Mesenchymal stem cell (in vitro differentiated cells and primary cell): ENCODE data around the gene ATP10A.

Source experiments
- DNase-seq: peaks from one replicate; pipeline ENCODE4 v3.0.0-alpha.2; 2013
- H2AFZ ChIP-seq: one replicate; pipeline ENCODE4 v1.6.1; 2013; ENCODE audit warnings: low read depth, mild to moderate bottlenecking, control low read depth, inconsistent platforms, low read length, moderate library complexity
- H2AK5ac ChIP-seq: 2 replicates; pipeline ENCODE4 v1.6.1; 2013; ENCODE audit warnings: low read length, moderate library complexity, mild to moderate bottlenecking, inconsistent platforms; ENCODE audit not compliant: severe bottlenecking
- H2BK120ac ChIP-seq: one replicate; pipeline ENCODE4 v1.6.1; 2013; ENCODE audit warnings: low read depth, mild to moderate bottlenecking, inconsistent platforms, low read length, moderate library complexity
- H2BK12ac ChIP-seq, 2 experiments: one replicate each; pipeline ENCODE4 v1.6.1; 2013; ENCODE audit warnings: inconsistent platforms in 2 of 2, low read length in 2 of 2, mild to moderate bottlenecking in 2 of 2, moderate library complexity in 2 of 2, control low read depth in 1 of 2
- H2BK15ac ChIP-seq: one replicate; pipeline ENCODE4 v1.6.1; 2013; ENCODE audit warnings: mild to moderate bottlenecking, low read depth, inconsistent platforms; ENCODE audit not compliant: poor library complexity, severe bottlenecking
- H2BK5ac ChIP-seq: 2 replicates; pipeline ENCODE4 v1.6.1; 2013; ENCODE audit warnings: low read depth, mild to moderate bottlenecking, low read length, control low read depth, inconsistent platforms; ENCODE audit not compliant: poor library complexity, severe bottlenecking
- H3K14ac ChIP-seq, 2 experiments: one replicate each; pipeline ENCODE4 v1.6.1; 2013; ENCODE audit warnings: inconsistent platforms in 2 of 2, low read length in 2 of 2, control low read depth in 1 of 2, mild to moderate bottlenecking in 1 of 2, moderate library complexity in 1 of 2
- H3K18ac ChIP-seq, 2 experiments: one replicate each; pipeline ENCODE4 v1.6.1; 2013; ENCODE audit warnings: inconsistent platforms in 2 of 2, low read length in 2 of 2, control low read depth in 1 of 2, low read depth in 1 of 2, mild to moderate bottlenecking in 1 of 2
- H3K23ac ChIP-seq, 2 experiments: one replicate each; pipeline ENCODE4 v1.6.1; 2013; ENCODE audit warnings: inconsistent platforms in 2 of 2, low read length in 2 of 2, mild to moderate bottlenecking in 2 of 2, moderate library complexity in 2 of 2, control low read depth in 1 of 2
- H3K27ac ChIP-seq: 2 replicates; pipeline ENCODE4 v1.5.1; 2013; ENCODE audit warnings: mild to moderate bottlenecking, moderate library complexity, low read length, control low read depth, inconsistent platforms; ENCODE audit not compliant: poor library complexity, severe bottlenecking
- H3K27me3 ChIP-seq, 2 experiments: 2 replicates each; pipeline versions ENCODE4 v1.6.1 to v1.7.0; 2013; ENCODE audit warnings: low read length in 2 of 2, mild to moderate bottlenecking in 2 of 2, moderate library complexity in 2 of 2, control low read depth in 1 of 2, inconsistent platforms in 1 of 2; ENCODE audit not compliant: control insufficient read depth in 1 of 2, insufficient read depth in 1 of 2
- H3K36me3 ChIP-seq, 2 experiments: 2 replicates each; pipeline versions ENCODE4 v1.6.1 to v1.7.0; 2013; ENCODE audit warnings: low read length in 2 of 2, control low read depth in 1 of 2, inconsistent platforms in 1 of 2, low read depth in 1 of 2, mild to moderate bottlenecking in 1 of 2; ENCODE audit not compliant: insufficient read depth in 2 of 2, control insufficient read depth in 1 of 2
- H3K4ac ChIP-seq, 2 experiments: one replicate each; pipeline ENCODE4 v1.6.1; 2013; ENCODE audit warnings: inconsistent platforms in 2 of 2, low read length in 2 of 2, mild to moderate bottlenecking in 2 of 2, moderate library complexity in 2 of 2, control low read depth in 1 of 2, low read depth in 1 of 2
- H3K4me1 ChIP-seq: 2 replicates; pipeline ENCODE4 v1.6.1; 2013; ENCODE audit warnings: low read depth, low read length, control low read depth; ENCODE audit not compliant: control insufficient read depth, insufficient read depth
- H3K4me2 ChIP-seq: 2 replicates; pipeline ENCODE4 v1.6.1; 2013; ENCODE audit warnings: low read length, mild to moderate bottlenecking, inconsistent platforms; ENCODE audit not compliant: poor library complexity, severe bottlenecking
- H3K4me3 ChIP-seq, 2 experiments: 2 replicates each; pipeline versions ENCODE4 v1.5.1 to v1.7.0; 2013; ENCODE audit warnings: low read length in 2 of 2, mild to moderate bottlenecking in 2 of 2, control low read depth in 1 of 2, low read depth in 1 of 2; ENCODE audit not compliant: insufficient read depth in 1 of 2
- H3K79me1 ChIP-seq: replicated peaks from 2 replicates; pipeline ENCODE4 v1.6.1; 2013; ENCODE audit warnings: mild to moderate bottlenecking, control low read depth, low read length, inconsistent platforms; ENCODE audit not compliant: poor library complexity, severe bottlenecking
- H3K9ac ChIP-seq: 2 replicates; pipeline ENCODE4 v1.7.0; 2013; ENCODE audit warnings: mild to moderate bottlenecking, low read length, moderate library complexity
- H3K9me3 ChIP-seq: 2 replicates; pipeline ENCODE4 v1.7.0; 2013; ENCODE audit warnings: mild to moderate bottlenecking, low read length; ENCODE audit not compliant: control insufficient read depth
- H4K8ac ChIP-seq: one replicate; pipeline ENCODE4 v1.6.1; 2013; ENCODE audit warnings: inconsistent platforms, mild to moderate bottlenecking, low read length, moderate library complexity
- H4K91ac ChIP-seq: one replicate; pipeline ENCODE4 v1.6.1; 2013; ENCODE audit warnings: mild to moderate bottlenecking, low read length, inconsistent platforms
- WGBS: methylation state at CpG from one replicate; pipeline ENCODE4 v1.1.7; 2013; ENCODE audit warnings: mixed read lengths; 5-methylcytosine and 5-hydroxymethylcytosine counted together

Gene ATP10A

GRCh38 chr15:25849157-25849921, 13.8 kb downstream of the ATP10A start:
- Histone ChIP-seq H3K27ac (peak overlapping the region; percentile 88), H2AFZ (no peak overlapping the region), H3K9me3 (no peaks in the 10 kb centered on the region), H3K9ac (peak overlapping the region; percentile 98), H2BK12ac (no peak overlapping the region), H3K4me2 (peak overlapping the region; percentile 48), H3K18ac (no peak overlapping the region), H3K14ac (no peak overlapping the region), H4K8ac (no peak overlapping the region), H4K91ac (no peak overlapping the region), H3K4ac (no peak overlapping the region), H2BK120ac (no peak overlapping the region), H2BK15ac (no peak overlapping the region), H3K23ac (no peak overlapping the region), H3K4me3 (peak overlapping the region in 1 of 2 experiments; percentile 84), H2AK5ac (no peak overlapping the region), H3K4me1 (peaks cover 26% of the 10 kb centered on the region), H3K27me3 (no peaks in the 10 kb centered on the region), H2BK5ac (peak overlapping the region; percentile 58), H3K36me3 (peaks cover 0 to 5% of the 10 kb centered on the region in 2 experiments), H3K79me1 (peaks cover 20% of the 10 kb centered on the region)
- peak; percentile 27 for DNase-seq
- WGBS, result 32% methylated on average over 10 of the region's 11 CpGs

GRCh38 chr15:25848784-25849156, 14.4 kb downstream of the ATP10A start:
- Histone ChIP-seq H3K36me3 (peaks cover 0 to 5% of the 10 kb centered on the region in 2 experiments), H4K91ac (no peak overlapping the region), H3K4me1 (peaks cover 26% of the 10 kb centered on the region), H2BK15ac (no peak overlapping the region), H3K79me1 (peaks cover 19% of the 10 kb centered on the region), H4K8ac (no peak overlapping the region), H2BK120ac (no peak overlapping the region), H3K23ac (no peak overlapping the region), H3K27ac (peak overlapping the region; percentile 88), H2BK12ac (no peak overlapping the region), H3K27me3 (peaks cover 0 to 2% of the 10 kb centered on the region in 2 experiments), H3K4me3 (peak overlapping the region in 1 of 2 experiments; percentile 84), H3K9me3 (no peaks in the 10 kb centered on the region), H2AK5ac (peak overlapping the region; percentile 73), H3K4ac (no peak overlapping the region), H3K14ac (no peak overlapping the region), H3K18ac (no peak overlapping the region), H3K9ac (peak overlapping the region; percentile 98), H3K4me2 (peak overlapping the region; percentile 48), H2AFZ (no peak overlapping the region), H2BK5ac (no peak overlapping the region)
- 57% methylated on average over 5 of the region's 5 CpGs for WGBS
- no peak for DNase-seq

- H3K14ac ChIP-seq, result no peak overlapping the region
- peak overlapping the region; percentile 98 for H3K9ac ChIP-seq
- no peak overlapping the region for H2BK120ac ChIP-seq
- H3K4me2 ChIP-seq, result no peak overlapping the region
- H2BK12ac ChIP-seq, result no peak overlapping the region
- H2BK15ac ChIP-seq, result no peak overlapping the region
- H3K4me1 ChIP-seq, result peaks cover 23% of the 10 kb centered on the region
- no peak overlapping the region for H3K18ac ChIP-seq
- no peak overlapping the region for H3K4ac ChIP-seq
- H4K91ac ChIP-seq, result no peak overlapping the region
- no peak overlapping the region for H3K4me3 ChIP-seq
- no peak for DNase-seq
- H2AK5ac ChIP-seq, result no peak overlapping the region
- peaks cover 20% of the 10 kb centered on the region for H3K79me1 ChIP-seq
- 86% methylated on average over 8 of the region's 8 CpGs for WGBS
- H2BK5ac ChIP-seq, result no peak overlapping the region
- no peaks in the 10 kb centered on the region for H3K9me3 ChIP-seq
- H4K8ac ChIP-seq, result no peak overlapping the region
- H2AFZ ChIP-seq, result no peak overlapping the region
- no peak overlapping the region for H3K27ac ChIP-seq
- peaks cover 0 to 5% of the 10 kb centered on the region in 2 experiments for H3K36me3 ChIP-seq
- peaks cover 0 to 3% of the 10 kb centered on the region in 2 experiments for H3K27me3 ChIP-seq
- H3K23ac ChIP-seq, result no peak overlapping the region
These were observed 14.8 kb downstream of the ATP10A start for GRCh38 chr15:25848325-25848724.

GRCh38 chr15:25847051-25847450, 16.1 kb downstream of the ATP10A start:
- H2BK12ac ChIP-seq, result no peak overlapping the region
- no peak overlapping the region for H3K9ac ChIP-seq
- no peaks in the 10 kb centered on the region for H3K9me3 ChIP-seq
- peaks cover 0 to 5% of the 10 kb centered on the region in 2 experiments for H3K36me3 ChIP-seq
- peaks cover 0 to 3% of the 10 kb centered on the region in 2 experiments for H3K27me3 ChIP-seq
- no peak overlapping the region for H2BK120ac ChIP-seq
- WGBS, result 94% methylated on average over 2 of the region's 2 CpGs
- DNase-seq, result no peak
- H2AK5ac ChIP-seq, result no peak overlapping the region
- H3K27ac ChIP-seq, result no peak overlapping the region
- H2BK15ac ChIP-seq, result no peak overlapping the region
- H3K4ac ChIP-seq, result no peak overlapping the region
- no peak overlapping the region for H3K4me3 ChIP-seq
- H3K18ac ChIP-seq, result no peak overlapping the region
- no peak overlapping the region for H4K91ac ChIP-seq
- peaks cover 20% of the 10 kb centered on the region for H3K79me1 ChIP-seq
- H2BK5ac ChIP-seq, result no peak overlapping the region
- no peak overlapping the region for H3K4me2 ChIP-seq
- no peak overlapping the region for H3K23ac ChIP-seq
- H2AFZ ChIP-seq, result no peak overlapping the region
- peaks cover 20% of the 10 kb centered on the region for H3K4me1 ChIP-seq
- no peak overlapping the region for H4K8ac ChIP-seq
- no peak overlapping the region for H3K14ac ChIP-seq
